HG02798 (cell line): Measurements from ENCODE around the gene MAT1A.

ENCODE experiments used
- ATAC-seq: cut with Tn5 transposase; IDR thresholded peaks from one replicate; pipeline ENCODE4 v1.9.1; 2021; ENCODE audit warnings: mild to moderate bottlenecking; ENCODE audit not compliant: unreplicated experiment, poor library complexity

The MAT1A gene

GRCh38 chr10:80283536-80284199, 5.8 kb downstream of the MAT1A start:
- ATAC-seq: no peak

GRCh38 chr10:80283119-80283518, 6.3 kb downstream of the MAT1A start:
- ATAC-seq: no peak

GRCh38 chr10:80281784-80282765, 7.4 kb downstream of the MAT1A start:
- peak; percentile 4 for ATAC-seq

- ATAC-seq: peak; percentile 73
Observed at GRCh38 chr10:80281292-80281691, 8.2 kb downstream of the MAT1A start.

GRCh38 chr10:80280071-80280800, 9.2 kb downstream of the MAT1A start:
- no peak for ATAC-seq

GRCh38 chr10:80279146-80279545, 10.3 kb downstream of the MAT1A start:
- ATAC-seq: no peak

GRCh38 chr10:80278480-80278879, 11.0 kb downstream of the MAT1A start:
- no peak for ATAC-seq

GRCh38 chr10:80277567-80278250, 11.7 kb downstream of the MAT1A start:
- ATAC-seq: no peak

- no peak for ATAC-seq
Observed at GRCh38 chr10:80277016-80277415, 12.4 kb downstream of the MAT1A start.

- ATAC-seq: no peak
Observed at GRCh38 chr10:80276335-80276734, 13.1 kb downstream of the MAT1A start.

- no peak for ATAC-seq
Observed at GRCh38 chr10:80275756-80276155, 13.7 kb downstream of the MAT1A start.

- no peak for ATAC-seq
Observed at GRCh38 chr10:80275135-80275498, 14.3 kb downstream of the MAT1A start.

- no peak for ATAC-seq
Observed at GRCh38 chr10:80274396-80275134, 14.9 kb downstream of the MAT1A start.

GRCh38 chr10:80273523-80274170, 15.8 kb downstream of the MAT1A start:
- ATAC-seq: no peak

- no peak for ATAC-seq
Observed at GRCh38 chr10:80272793-80273522, 16.5 kb downstream of the MAT1A start.

- ATAC-seq: no peak
Observed at GRCh38 chr10:80271416-80271815, 18.0 kb downstream of the MAT1A start.

- no peak for ATAC-seq
Observed at GRCh38 chr10:80270887-80271286, 18.6 kb downstream of the MAT1A start.

- no peak for ATAC-seq
Observed at GRCh38 chr10:80268938-80269588, 20.4 kb downstream of the MAT1A start.
